ENCODE results near the gene NUFIP1. TPM values are rescaled to one million over a fixed set of nuclear protein-coding genes. Genes with fewer than 3 reads are reported as not detected.

Gene NUFIP1
- total and polyA plus RNA-seq, 2 donors: 3.0 to 4.1 TPM

Other genes starting within 250 kb of the NUFIP1 start
- 38.7 TPM for gene GPALPP1, start 67 bp upstream of the NUFIP1 start, total RNA-seq
- gene GPALPP1, start 67 bp upstream of the NUFIP1 start, polyA plus RNA-seq: 18.2 TPM
- gene GTF2F2, start 131.0 kb upstream of the NUFIP1 start, total RNA-seq: 34.0 TPM
- 31.0 TPM for gene GTF2F2, start 131.0 kb upstream of the NUFIP1 start, polyA plus RNA-seq
- not detected for gene KCTD4, start 211.6 kb upstream of the NUFIP1 start, total RNA-seq
- gene KCTD4, start 211.6 kb upstream of the NUFIP1 start, polyA plus RNA-seq: not detected